ENCODE results near the gene RPRD2. TPM values are rescaled to one million over a fixed set of nuclear protein-coding genes. Genes with fewer than 3 reads are reported as not detected.

Gene RPRD2
- total RNA-seq, 8 experiments from 2014 or later = 9.1 to 37.4 (median 23.7) TPM

- in situ Hi-C loops (cut with MboI; ENCODE audit: low pct_unique_long_range_greater_than_20kb in 2 of 9, low sequenced_read_pairs in 9 of 9, unreplicated experiment in 9 of 9) = no loop called here
- no peaks in the 10 kb centered on the region for H3K4me1 ChIP-seq (replicated peaks in 1 of 2)
- WGBS, 10 experiments = 71 to 100% (median 80%) methylated on average over 1 to 2 of the region's 2 CpGs; no CpG with 5 or more reads in 1 of the 10 experiments
- no peak overlapping the region for H3K4me3 ChIP-seq
- ATAC-seq (replicated peaks in 6 of 8) = no peak
- no peak overlapping the region for H3K27ac ChIP-seq
Measured at GRCh38 chr1:150479927-150480352, 116.0 kb downstream of the RPRD2 start.

GRCh38 chr1:150484431-150484830, 120.5 kb downstream of the RPRD2 start:
- Histone ChIP-seq H3K27ac (no peak overlapping the region), H3K4me1 (replicated peaks in 1 of 2) (peaks cover 5 to 6% of the 10 kb centered on the region in 2 donors), H3K4me3 (no peak overlapping the region)
- no peak for ATAC-seq (replicated peaks in 6 of 8)
- WGBS, 10 experiments = 21 to 100% (median 88%) methylated on average over 2 to 4 of the region's 5 CpGs; no CpG with 5 or more reads in 1 of the 10 experiments
- in situ Hi-C loops (cut with MboI; ENCODE audit: low pct_unique_long_range_greater_than_20kb in 2 of 9, low sequenced_read_pairs in 9 of 9, unreplicated experiment in 9 of 9) = no loop called here

GRCh38 chr1:150484861-150485260, 120.9 kb downstream of the RPRD2 start:
- in situ Hi-C loops (cut with MboI; ENCODE audit: low pct_unique_long_range_greater_than_20kb in 2 of 9, low sequenced_read_pairs in 9 of 9, unreplicated experiment in 9 of 9) = no loop called here
- WGBS, 10 experiments = 0 to 67% (median 34%) methylated on average over 1 to 2 of the region's 2 CpGs; no CpG with 5 or more reads in 4 of the 10 experiments
- peak in 1 of 8 experiments; percentile 6 for ATAC-seq (replicated peaks in 6 of 8)
- H3K4me3 ChIP-seq = no peak overlapping the region
- H3K27ac ChIP-seq = no peak overlapping the region
- peaks cover 5 to 6% of the 10 kb centered on the region in 2 donors for H3K4me1 ChIP-seq (replicated peaks in 1 of 2)

GRCh38 chr1:150486966-150487762, 123.2 kb downstream of the RPRD2 start, which contains the start of gene TARS2:
TARS2 (plus strand) TSS chr1:150487419; CDS start chr1:150487451, 32 bp downstream.
- H3K4me1 ChIP-seq (replicated peaks in 1 of 2) = peaks cover 5 to 6% of the 10 kb centered on the region in 2 donors
- peak within 1 kb of the TSS; percentile 78 to 92 (median 83) for H3K4me3 ChIP-seq
- peak within 1 kb of the TSS; percentile 79 to 86 for H3K27ac ChIP-seq
- WGBS, 10 experiments = 0 to 3% (median 0%) methylated on average over 1 to 26 of the region's 30 CpGs; no CpG with 5 or more reads in 2 of the 10 experiments
- ATAC-seq (replicated peaks in 6 of 8) = peak; percentile 100
- in situ Hi-C loops (cut with MboI; ENCODE audit: low pct_unique_long_range_greater_than_20kb in 2 of 9, low sequenced_read_pairs in 9 of 9, unreplicated experiment in 9 of 9) = no loop called here

GRCh38 chr1:150487763-150488115, 123.8 kb downstream of the RPRD2 start:
- H3K27ac ChIP-seq = peak overlapping the region; percentile 79 to 86
- peak overlapping the region; percentile 78 to 92 (median 83) for H3K4me3 ChIP-seq
- in situ Hi-C loops (cut with MboI; ENCODE audit: low pct_unique_long_range_greater_than_20kb in 2 of 9, low sequenced_read_pairs in 9 of 9, unreplicated experiment in 9 of 9) = no loop called here
- 0 to 20% (median 6%) methylated on average over 1 to 7 of the region's 7 CpGs; no CpG with 5 or more reads in 4 of the 10 experiments for WGBS, 10 experiments
- peaks cover 5 to 6% of the 10 kb centered on the region in 2 donors for H3K4me1 ChIP-seq (replicated peaks in 1 of 2)
- no peak for ATAC-seq (replicated peaks in 6 of 8)

GRCh38 chr1:150493175-150493574, 129.2 kb downstream of the RPRD2 start:
- H3K27ac ChIP-seq = no peak overlapping the region
- no peak for ATAC-seq (replicated peaks in 6 of 8)
- in situ Hi-C loops (cut with MboI; ENCODE audit: low pct_unique_long_range_greater_than_20kb in 2 of 9, low sequenced_read_pairs in 9 of 9, unreplicated experiment in 9 of 9) = no loop called here
- H3K4me1 ChIP-seq (replicated peaks in 1 of 2) = peaks cover 1 to 2% of the 10 kb centered on the region in 2 donors
- 60 to 100% (median 95%) methylated on average over 1 to 7 of the region's 8 CpGs; no CpG with 5 or more reads in 2 of the 10 experiments for WGBS, 10 experiments
- H3K4me3 ChIP-seq = no peak overlapping the region

- ATAC-seq (replicated peaks in 6 of 8) = no peak
- no peak overlapping the region for H3K27ac ChIP-seq
- no peak overlapping the region for H3K4me3 ChIP-seq
- in situ Hi-C loops (cut with MboI; ENCODE audit: low pct_unique_long_range_greater_than_20kb in 2 of 9, low sequenced_read_pairs in 9 of 9, unreplicated experiment in 9 of 9) = no loop called here
- H3K4me1 ChIP-seq (replicated peaks in 1 of 2) = no peaks in the 10 kb centered on the region
- WGBS, 10 experiments = 88 to 100% (median 100%) methylated on average over 1 to 6 of the region's 10 CpGs; no CpG with 5 or more reads in 4 of the 10 experiments
Measured at GRCh38 chr1:150498342-150498741, 134.4 kb downstream of the RPRD2 start.

- Histone ChIP-seq H3K27ac (no peak overlapping the region), H3K4me3 (no peak overlapping the region), H3K4me1 (replicated peaks in 1 of 2) (peaks cover 17 to 19% of the 10 kb centered on the region in 2 donors)
- 67 to 100% (median 92%) methylated on average over 1 to 5 of the region's 6 CpGs; no CpG with 5 or more reads in 3 of the 10 experiments for WGBS, 10 experiments
- in situ Hi-C loops (cut with MboI; ENCODE audit: low pct_unique_long_range_greater_than_20kb in 2 of 9, low sequenced_read_pairs in 9 of 9, unreplicated experiment in 9 of 9) = no loop called here
- ATAC-seq (replicated peaks in 6 of 8) = no peak
Measured at GRCh38 chr1:150505431-150505830, 141.5 kb downstream of the RPRD2 start.

- Histone ChIP-seq H3K4me1 (replicated peaks in 1 of 2) (peaks cover 17 to 19% of the 10 kb centered on the region in 2 donors), H3K27ac (peak within 1 kb of the TSS; percentile 26 to 81), H3K4me3 (no peak within 1 kb of the TSS)
- in situ Hi-C loops (cut with MboI; ENCODE audit: low pct_unique_long_range_greater_than_20kb in 2 of 9, low sequenced_read_pairs in 9 of 9, unreplicated experiment in 9 of 9) = no loop called here
- 0 to 60% (median 28%) methylated on average over 1 to 6 of the region's 7 CpGs; no CpG with 5 or more reads in 3 of the 10 experiments for WGBS, 10 experiments
- peak; percentile 80 to 95 (median 86) for ATAC-seq (replicated peaks in 6 of 8)
Measured at GRCh38 chr1:150507912-150508864, 144.2 kb downstream of the RPRD2 start, which contains the start of gene ECM1. ECM1 (plus strand) TSS chr1:150508109; CDS start chr1:150508210, 101 bp downstream.

- H3K4me3 ChIP-seq = no peak overlapping the region
- peak overlapping the region in 1 of 2 donors; percentile 81 for H3K27ac ChIP-seq
- ATAC-seq (replicated peaks in 6 of 8) = peak in 2 of 8 experiments; percentile 21 to 39
- WGBS, 10 experiments = 32 to 92% (median 58%) methylated on average over 2 of the region's 4 CpGs; no CpG with 5 or more reads in 6 of the 10 experiments
- in situ Hi-C loops (cut with MboI; ENCODE audit: low pct_unique_long_range_greater_than_20kb in 2 of 9, low sequenced_read_pairs in 9 of 9, unreplicated experiment in 9 of 9) = no loop called here
- peaks cover 17 to 19% of the 10 kb centered on the region in 2 donors for H3K4me1 ChIP-seq (replicated peaks in 1 of 2)
Measured at GRCh38 chr1:150508982-150509381, 145.0 kb downstream of the RPRD2 start.

GRCh38 chr1:150511551-150511950, 147.6 kb downstream of the RPRD2 start:
- Histone ChIP-seq H3K4me1 (replicated peaks in 1 of 2) (peaks cover 18 to 19% of the 10 kb centered on the region in 2 donors), H3K27ac (no peak overlapping the region), H3K4me3 (no peak overlapping the region)
- ATAC-seq (replicated peaks in 6 of 8) = no peak
- 80 to 100% (median 96%) methylated on average over 2 to 11 of the region's 12 CpGs; no CpG with 5 or more reads in 3 of the 10 experiments for WGBS, 10 experiments
- in situ Hi-C loops (cut with MboI; ENCODE audit: low pct_unique_long_range_greater_than_20kb in 2 of 9, low sequenced_read_pairs in 9 of 9, unreplicated experiment in 9 of 9) = no loop called here

- ATAC-seq (replicated peaks in 6 of 8) = no peak
- Histone ChIP-seq H3K27ac (no peak overlapping the region), H3K4me1 (replicated peaks in 1 of 2) (peaks cover 19 to 22% of the 10 kb centered on the region in 2 donors), H3K4me3 (no peak overlapping the region)
- whole genome bisulfite sequencing, 10 experiments = 76 to 100% (median 91%) methylated on average over 2 to 13 of the region's 17 CpGs; no CpG with 5 or more reads in 1 of the 10 experiments
- in situ Hi-C loops (cut with MboI; ENCODE audit: low pct_unique_long_range_greater_than_20kb in 2 of 9, low sequenced_read_pairs in 9 of 9, unreplicated experiment in 9 of 9) = no loop called here
Measured at GRCh38 chr1:150511985-150512660, 148.2 kb downstream of the RPRD2 start.
